ENCODE data around the gene FGF11. TPM values are rescaled to one million over a fixed set of nuclear protein-coding genes. Genes with fewer than 3 reads are reported as not detected.

Gene FGF11
- total and polyA plus RNA-seq, 12 donors: 2.0 to 15.9 (median 7.6) TPM

DNA sequence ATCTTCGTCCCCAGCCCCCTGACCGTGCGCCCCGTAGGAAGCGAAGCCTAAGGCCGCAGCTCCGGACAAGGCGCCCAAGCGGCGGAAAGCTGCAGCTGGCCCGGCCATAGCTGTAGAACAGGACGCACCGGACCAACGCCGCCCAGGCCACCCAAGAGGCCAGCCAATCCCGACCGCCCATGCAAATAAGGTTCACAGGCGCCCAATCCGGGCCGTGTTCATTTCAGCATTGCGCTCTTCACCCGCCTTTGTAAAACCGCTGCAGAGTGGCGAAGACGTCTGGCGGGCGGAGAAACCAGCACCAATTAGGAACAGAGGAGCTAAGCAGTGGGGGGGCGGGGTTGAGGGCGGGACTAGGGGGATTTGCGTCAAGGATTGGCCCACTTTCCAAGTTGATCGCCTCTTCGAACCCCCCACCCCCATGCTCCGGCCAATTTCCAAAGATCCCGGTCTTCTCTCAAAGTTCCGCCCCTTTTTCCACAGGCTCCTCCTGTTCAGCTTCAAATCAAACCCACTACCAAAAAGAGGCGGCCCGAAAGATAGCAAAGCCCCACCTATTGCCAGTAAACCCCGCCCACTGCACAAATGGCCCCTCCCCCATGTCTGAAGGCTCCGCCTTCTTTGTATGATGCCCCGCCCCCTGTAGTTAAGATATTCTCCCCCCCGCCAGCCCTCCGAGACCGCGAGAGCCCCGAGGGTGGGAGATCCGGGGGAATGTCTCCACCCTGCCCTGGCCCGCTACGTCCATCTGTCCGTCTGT, 35.2 kb upstream of the FGF11 start, which contains the start of gene TMEM256:
TMEM256 (minus strand) TSS at position 121 of the 760 bp plus-strand sequence; CDS start at position 108, 13 bp downstream.
- H3K4me3 ChIP-seq: peak within 1 kb of the TSS; percentile 54 to 87 (median 68)
- peaks cover 0 to 10% (median 0%) of the 10 kb centered on the region in 9 donors for H3K36me3 ChIP-seq
- intact Hi-C loops (cut with DNase I): loop anchor here in 4 of 10 donors (1.0 to 5.0 kb wide), 4 partner anchors 10 to 97 kb away; partner anchors contain the start of genes FGF11 (in 2 of the 4), TMEM102 (in 2 of the 4), EIF5A (in 1 of the 4) and PLSCR3 (in 1 of the 4)
- DNase-seq: peak; percentile 97 to 99
- H3K27ac ChIP-seq: peak within 1 kb of the TSS; percentile 80 to 96 (median 88)
- H3K9me3 ChIP-seq: no peaks in the 10 kb centered on the region
- TF ChIP-seq, protein P1, sequence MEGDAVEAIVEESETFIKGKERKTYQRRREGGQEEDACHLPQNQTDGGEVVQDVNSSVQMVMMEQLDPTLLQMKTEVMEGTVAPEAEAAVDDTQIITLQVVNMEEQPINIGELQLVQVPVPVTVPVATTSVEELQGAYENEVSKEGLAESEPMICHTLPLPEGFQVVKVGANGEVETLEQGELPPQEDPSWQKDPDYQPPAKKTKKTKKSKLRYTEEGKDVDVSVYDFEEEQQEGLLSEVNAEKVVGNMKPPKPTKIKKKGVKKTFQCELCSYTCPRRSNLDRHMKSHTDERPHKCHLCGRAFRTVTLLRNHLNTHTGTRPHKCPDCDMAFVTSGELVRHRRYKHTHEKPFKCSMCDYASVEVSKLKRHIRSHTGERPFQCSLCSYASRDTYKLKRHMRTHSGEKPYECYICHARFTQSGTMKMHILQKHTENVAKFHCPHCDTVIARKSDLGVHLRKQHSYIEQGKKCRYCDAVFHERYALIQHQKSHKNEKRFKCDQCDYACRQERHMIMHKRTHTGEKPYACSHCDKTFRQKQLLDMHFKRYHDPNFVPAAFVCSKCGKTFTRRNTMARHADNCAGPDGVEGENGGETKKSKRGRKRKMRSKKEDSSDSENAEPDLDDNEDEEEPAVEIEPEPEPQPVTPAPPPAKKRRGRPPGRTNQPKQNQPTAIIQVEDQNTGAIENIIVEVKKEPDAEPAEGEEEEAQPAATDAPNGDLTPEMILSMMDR (IDR thresholded peaks at IDR 0.05): peak in 2 of 9 donors; percentile 8 to 13
- H3K4me1 ChIP-seq: peaks cover 13 to 28% (median 19%) of the 10 kb centered on the region in 9 donors
- WGBS, 2 donors: 1% methylated on average over 49 of the region's 49 CpGs
- ATAC-seq: peak; percentile 91 to 97 (median 96)
- H3K27me3 ChIP-seq: peaks cover 0 to 17% (median 0%) of the 10 kb centered on the region in 7 donors

DNA sequence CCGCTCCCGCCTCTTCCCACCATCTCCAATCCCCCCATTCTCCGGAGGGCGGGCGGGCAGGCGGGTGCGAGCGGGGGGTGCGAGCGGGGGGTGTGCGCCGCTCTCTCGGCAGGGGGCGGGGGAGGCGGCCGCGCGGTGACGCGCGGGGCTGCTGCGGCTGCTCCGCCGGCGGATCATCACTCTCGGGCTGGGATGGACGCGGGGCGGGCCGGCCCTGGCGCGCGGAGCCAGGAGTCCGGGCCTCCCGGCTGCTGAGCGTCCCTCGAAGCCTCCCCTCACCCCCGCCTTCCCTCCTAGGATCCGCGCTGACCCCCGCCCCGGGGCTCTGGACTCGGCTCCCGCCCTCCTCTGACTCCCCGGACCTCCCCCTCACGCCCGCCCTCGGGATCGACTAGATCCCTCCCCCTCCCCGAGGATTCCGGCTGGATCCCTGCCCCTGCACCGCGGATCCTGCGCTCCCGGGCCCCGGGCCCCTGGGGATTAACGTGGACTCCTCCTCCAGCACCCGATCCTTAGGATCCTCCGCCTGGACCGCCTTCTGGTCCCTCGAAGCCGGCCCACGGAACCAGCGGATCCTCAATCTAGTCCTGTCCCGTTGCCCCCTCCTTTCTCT, 34.5 kb upstream of the FGF11 start:
- peaks cover 0 to 15% (median 0%) of the 10 kb centered on the region in 9 donors for H3K36me3 ChIP-seq
- TF ChIP-seq, protein P1 (IDR thresholded peaks at IDR 0.05): peak in 2 of 9 donors; percentile 31 to 35
- no peaks in the 10 kb centered on the region for H3K9me3 ChIP-seq
- H3K27ac ChIP-seq: peak overlapping the region; percentile 65 to 96 (median 88)
- peaks cover 13 to 28% (median 19%) of the 10 kb centered on the region in 9 donors for H3K4me1 ChIP-seq
- H3K27me3 ChIP-seq: peaks cover 0 to 17% (median 0%) of the 10 kb centered on the region in 7 donors
- 0 to 1% methylated on average over 31 to 64 of the region's 65 CpGs for WGBS, 2 donors
- peak overlapping the region; percentile 54 to 87 (median 68) for H3K4me3 ChIP-seq
- ATAC-seq (peak; percentile 36 to 64 (median 48)), DNase-seq (peak; percentile 61 to 73)
- intact Hi-C loops (cut with DNase I): loop anchor here in 3 of 10 donors (1.0 to 5.0 kb wide), 3 partner anchors 11 to 98 kb away; partner anchors contain the start of genes FGF11 (in 2 of the 3), TMEM102 (in 2 of the 3), EIF5A (in 1 of the 3) and PLSCR3 (in 1 of the 3)

DNA sequence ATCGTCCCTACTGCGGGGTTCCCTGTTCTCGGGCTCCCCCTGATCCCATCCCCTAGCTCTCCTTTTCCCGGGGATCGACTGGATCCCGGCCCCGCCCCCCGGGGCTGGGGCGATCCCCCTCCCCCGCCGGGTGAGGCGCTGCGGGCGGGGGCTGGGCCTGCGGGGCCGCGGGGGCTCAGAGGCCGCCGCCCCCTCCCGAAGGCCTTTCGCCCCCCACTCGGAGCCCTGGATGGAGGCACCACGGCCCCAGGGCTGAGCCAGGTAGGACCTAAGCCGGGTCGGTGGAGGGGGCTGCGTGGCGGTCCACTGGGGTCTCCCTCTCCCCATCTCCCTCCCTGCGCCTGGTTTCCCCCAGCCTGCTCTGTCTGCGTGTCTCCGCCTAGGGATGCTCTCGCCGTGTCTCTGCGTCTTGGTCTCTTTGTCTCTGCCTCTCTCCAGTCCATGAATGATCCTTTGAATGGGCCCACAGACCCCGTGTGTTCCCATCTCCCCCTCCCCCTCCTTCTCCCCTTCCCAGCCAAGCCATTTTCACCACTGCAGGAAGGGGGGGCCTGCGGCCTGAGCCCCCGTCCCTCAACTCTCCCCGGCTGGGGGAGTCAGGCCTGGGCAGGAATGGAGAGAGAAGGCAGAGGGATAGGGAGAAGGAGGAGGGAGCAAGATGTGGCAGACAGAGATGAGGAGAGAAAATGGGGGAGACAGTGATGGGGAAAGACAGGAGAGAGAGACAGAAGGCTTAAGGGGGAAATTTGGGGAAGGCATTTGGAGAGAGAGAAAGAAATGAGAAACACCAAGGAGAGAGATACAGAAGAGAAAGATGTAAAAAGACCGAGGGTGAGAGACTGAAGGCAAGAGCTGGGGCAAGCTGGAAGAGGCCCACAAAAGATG, 33.7 kb upstream of the FGF11 start:
- WGBS, 2 donors: 7 to 14% methylated on average over 28 to 38 of the region's 38 CpGs
- Histone ChIP-seq H3K27me3 (peaks cover 0 to 17% (median 0%) of the 10 kb centered on the region in 7 donors), H3K9me3 (no peaks in the 10 kb centered on the region), H3K4me3 (peak overlapping the region; percentile 54 to 87 (median 68)), H3K4me1 (peaks cover 13 to 28% (median 19%) of the 10 kb centered on the region in 9 donors), H3K27ac (peak overlapping the region; percentile 65 to 96 (median 88)), H3K36me3 (peaks cover 0 to 15% (median 0%) of the 10 kb centered on the region in 9 donors)
- DNase-seq (no peak), ATAC-seq (no peak)
- TF ChIP-seq, protein P1 (IDR thresholded peaks at IDR 0.05): no peak
- intact Hi-C loops (cut with DNase I): no loop called here

Measured in heart right ventricle (tissue), 16 donors.